H4 (cell line): ENCODE data around the gene LNPEP. TPM values are rescaled to one million over a fixed set of nuclear protein-coding genes. Genes with fewer than 3 reads are reported as not detected.

Experiments
- DNase-seq: peaks from one replicate; pipeline ENCODE4 v3.0.0-alpha.2; 2015; ENCODE audit warnings: low spot score
- total RNA-seq: library from RNA; depleted of rRNA; stranded (reverse); fragments of >200 nt; shearing (Covaris generic); gene quantifications from 2 replicates; pipeline ENCODE4 v1.2.3, GENCODE V29; 2014

LNPEP gene
- total RNA-seq, 1 experiment from 2014 or later, result 50.8 TPM

GRCh38 chr5:96961053-96961452 is 25.2 kb downstream of the LNPEP start:
- DNase-seq, result no peak

- no peak for DNase-seq
These were observed 26.7 kb downstream of the LNPEP start for GRCh38 chr5:96962540-96962991.

- peak; percentile 39 for DNase-seq
These were observed 27.4 kb downstream of the LNPEP start for GRCh38 chr5:96963267-96963666.

GRCh38 chr5:96966801-96967200 is 30.9 kb downstream of the LNPEP start:
- no peak for DNase-seq

GRCh38 chr5:96967400-96967799 is 31.5 kb downstream of the LNPEP start:
- no peak for DNase-seq

GRCh38 chr5:96968074-96968473 is 32.2 kb downstream of the LNPEP start:
- peak; percentile 45 for DNase-seq

- DNase-seq, result peak; percentile 79
These were observed 32.7 kb downstream of the LNPEP start for GRCh38 chr5:96968614-96969013.

GRCh38 chr5:96969366-96969765 is 33.5 kb downstream of the LNPEP start:
- no peak for DNase-seq

GRCh38 chr5:96972599-96973334 is 36.9 kb downstream of the LNPEP start:
- DNase-seq, result no peak

GRCh38 chr5:96973532-96974401 is 37.9 kb downstream of the LNPEP start:
- no peak for DNase-seq

- DNase-seq, result no peak
These were observed 39.8 kb downstream of the LNPEP start for GRCh38 chr5:96975656-96976055.

GRCh38 chr5:96977228-96977627 is 41.3 kb downstream of the LNPEP start:
- no peak for DNase-seq

- DNase-seq, result peak; percentile 64
These were observed 43.1 kb downstream of the LNPEP start for GRCh38 chr5:96978812-96979449.

GRCh38 chr5:96984506-96985192 is 48.8 kb downstream of the LNPEP start:
- DNase-seq, result peak; percentile 20

- DNase-seq, result no peak
These were observed 50.6 kb downstream of the LNPEP start for GRCh38 chr5:96986450-96986849.

- DNase-seq, result no peak
These were observed 54.2 kb downstream of the LNPEP start for GRCh38 chr5:96990102-96990501.

GRCh38 chr5:96991708-96992107 is 55.8 kb downstream of the LNPEP start:
- no peak for DNase-seq

GRCh38 chr5:96993760-96994159 is 57.9 kb downstream of the LNPEP start:
- DNase-seq, result no peak

- no peak for DNase-seq
These were observed 58.6 kb downstream of the LNPEP start for GRCh38 chr5:96994493-96994892.

GRCh38 chr5:96995419-96995818 is 59.5 kb downstream of the LNPEP start:
- DNase-seq, result no peak

- DNase-seq, result peak; percentile 61
These were observed 61.5 kb downstream of the LNPEP start for GRCh38 chr5:96997265-96997859.
